Ectodermal cell (in vitro differentiated cells): Measurements from ENCODE around the gene TDRD3. TPM values are rescaled to one million over a fixed set of nuclear protein-coding genes. Genes with fewer than 3 reads are reported as not detected.

ENCODE experiments used
- H3K27ac ChIP-seq: 2 replicates; pipeline ENCODE4 v1.7.0; 2013; ENCODE audit warnings: mild to moderate bottlenecking, low read depth, low read length; ENCODE audit not compliant: insufficient read depth, poor library complexity, severe bottlenecking
- H3K27me3 ChIP-seq: 2 replicates; pipeline ENCODE4 v1.7.0; 2013; ENCODE audit warnings: mild to moderate bottlenecking, low read length; ENCODE audit not compliant: insufficient read depth, control insufficient read depth, poor library complexity, severe bottlenecking
- H3K36me3 ChIP-seq: one replicate; pipeline ENCODE4 v1.7.0; 2013; ENCODE audit warnings: low read length; ENCODE audit not compliant: control insufficient read depth, insufficient read depth
- H3K4me1 ChIP-seq: one replicate; pipeline ENCODE4 v1.7.0; 2013; ENCODE audit warnings: low read length; ENCODE audit not compliant: control insufficient read depth, insufficient read depth
- H3K4me3 ChIP-seq: 2 replicates; pipeline ENCODE4 v1.7.0; 2013; ENCODE audit warnings: low read depth, low read length, control low read depth; ENCODE audit not compliant: insufficient read depth
- H3K9me3 ChIP-seq: 2 replicates; pipeline ENCODE4 v1.7.0; 2013; ENCODE audit warnings: mild to moderate bottlenecking, low read length, moderate library complexity; ENCODE audit not compliant: control insufficient read depth
- WGBS, 2 experiments: methylation state at CpG; one replicate each; pipeline ENCODE4 v1.1.7; 2013; ENCODE audit warnings: missing lambda C conversion rate in 2 of 2; 5-methylcytosine and 5-hydroxymethylcytosine counted together
- polyA plus RNA-seq, 4 experiments: library from polyadenylated mRNA; stranded (reverse); fragments of 50-300 nt; gene quantifications; one replicate each; pipeline ENCODE4 v1.2.3, GENCODE V29; 2013

The TDRD3 gene
- polyA plus RNA-seq (2013, experiment 1 of 4): 24.5 TPM
- 25.0 TPM for polyA plus RNA-seq (2013, experiment 2 of 4)
- polyA plus RNA-seq (2013, experiment 3 of 4): 21.3 TPM
- 24.1 TPM for polyA plus RNA-seq (2013, experiment 4 of 4)

DNA sequence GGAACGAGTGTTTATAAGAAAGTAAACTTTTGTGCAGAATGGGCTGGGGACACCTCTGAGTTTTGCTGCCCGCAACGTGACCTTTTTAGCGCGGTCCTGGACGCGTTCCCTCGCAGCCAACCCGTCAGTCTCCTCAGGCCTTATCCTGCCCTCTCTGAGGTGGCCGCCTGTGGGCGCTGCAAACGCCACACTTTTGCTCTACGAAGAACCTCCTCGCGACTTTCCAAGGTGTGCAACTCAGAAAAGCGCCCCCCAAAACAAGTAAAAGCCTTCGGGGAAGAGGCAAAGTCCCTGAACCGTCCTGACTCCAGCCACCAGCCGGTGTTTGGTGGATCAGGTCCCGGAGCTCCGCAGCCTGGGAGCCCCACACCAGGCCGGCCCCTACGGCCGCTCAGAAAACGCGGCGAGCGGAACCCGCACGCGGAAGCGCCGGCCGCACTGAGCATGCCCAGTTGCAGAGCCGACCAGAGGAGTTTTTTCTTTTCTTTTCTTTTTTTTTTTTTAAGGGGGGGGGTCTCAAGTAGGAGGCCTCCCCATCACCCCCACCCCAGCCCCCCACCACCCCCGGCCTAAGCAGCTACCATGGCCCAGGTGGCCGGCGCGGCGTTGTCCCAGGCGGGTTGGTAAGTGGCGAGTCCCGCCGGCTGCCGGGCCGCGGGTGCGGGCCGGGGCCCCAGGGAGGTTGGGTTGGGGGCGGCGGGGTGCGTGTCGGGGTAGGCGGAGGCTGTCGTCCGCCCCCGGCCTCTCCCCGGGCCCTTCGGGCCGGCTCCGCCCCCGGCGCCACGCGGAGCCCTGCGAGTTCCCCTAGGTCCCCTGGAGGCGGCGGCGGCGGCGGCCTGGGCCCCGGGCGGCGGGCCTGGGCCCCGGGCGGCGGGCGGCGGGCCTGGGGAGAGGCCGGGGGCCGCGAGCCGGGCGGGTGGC lies at the start of gene TDRD3:
TDRD3 (plus strand) TSS at position 438 of the 921 bp plus-strand sequence; CDS start at position 583, 145 bp downstream.
- H3K9me3 ChIP-seq: no peaks in the 10 kb centered on the region
- H3K36me3 ChIP-seq: no peaks in the 10 kb centered on the region
- H3K27me3 ChIP-seq: no peaks in the 10 kb centered on the region
- WGBS, 2 experiments: 0% methylated on average over 82 of the region's 84 CpGs
- H3K27ac ChIP-seq: peak within 1 kb of the TSS; percentile 93
- peaks cover 7% of the 10 kb centered on the region for H3K4me1 ChIP-seq
- peak within 1 kb of the TSS; percentile 73 for H3K4me3 ChIP-seq

DNA sequence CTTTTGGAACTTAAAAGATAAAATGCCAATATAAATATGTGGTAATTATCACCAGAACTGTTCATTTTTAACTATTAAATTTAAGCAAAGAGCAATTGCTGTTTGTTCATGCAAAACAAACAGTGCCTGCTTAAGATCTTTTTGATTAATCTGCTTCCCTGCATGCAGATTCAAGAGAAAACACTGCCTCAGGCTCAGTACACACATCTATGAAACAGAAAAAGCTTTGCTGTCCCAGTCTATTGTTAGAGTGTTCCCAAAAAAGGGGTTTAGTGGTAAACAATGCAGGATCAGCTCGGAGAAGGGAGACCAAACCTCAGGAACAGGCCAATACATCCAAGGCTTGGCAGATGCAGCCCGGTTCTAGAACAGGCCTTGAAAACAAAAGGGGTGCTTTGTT lies 49.3 kb upstream of the TDRD3 start:
- no peaks in the 10 kb centered on the region for H3K27me3 ChIP-seq
- no peaks in the 10 kb centered on the region for H3K4me1 ChIP-seq
- no peaks in the 10 kb centered on the region for H3K36me3 ChIP-seq
- 58 to 73% methylated on average over 2 of the region's 2 CpGs for WGBS, 2 experiments
- no peak overlapping the region for H3K27ac ChIP-seq
- H3K9me3 ChIP-seq: no peaks in the 10 kb centered on the region
- H3K4me3 ChIP-seq: no peak overlapping the region

DNA sequence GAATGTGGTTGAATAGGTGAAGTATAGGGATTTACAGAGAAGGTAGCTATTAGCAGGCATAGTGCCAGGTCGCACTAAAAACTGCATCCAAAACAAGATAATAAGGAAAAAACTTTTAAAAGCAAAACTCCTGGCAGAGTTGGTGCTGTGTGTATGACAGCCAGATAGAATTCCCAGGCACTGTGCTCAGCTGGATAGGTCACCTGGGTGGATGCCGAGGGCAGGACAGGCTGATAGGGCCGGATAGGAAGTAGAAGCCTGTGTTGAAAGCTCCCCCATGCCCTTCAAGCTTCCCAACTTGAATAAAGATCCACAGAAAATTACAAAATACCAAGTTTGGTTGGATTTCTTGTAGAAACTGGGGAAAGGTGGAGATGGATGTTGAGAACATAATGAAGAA lies 48.9 kb upstream of the TDRD3 start:
- Histone ChIP-seq H3K27ac (no peak overlapping the region), H3K4me3 (no peak overlapping the region), H3K36me3 (no peaks in the 10 kb centered on the region), H3K27me3 (no peaks in the 10 kb centered on the region), H3K9me3 (no peaks in the 10 kb centered on the region), H3K4me1 (no peaks in the 10 kb centered on the region)
- 61 to 64% methylated on average over 3 of the region's 3 CpGs for WGBS, 2 experiments

DNA sequence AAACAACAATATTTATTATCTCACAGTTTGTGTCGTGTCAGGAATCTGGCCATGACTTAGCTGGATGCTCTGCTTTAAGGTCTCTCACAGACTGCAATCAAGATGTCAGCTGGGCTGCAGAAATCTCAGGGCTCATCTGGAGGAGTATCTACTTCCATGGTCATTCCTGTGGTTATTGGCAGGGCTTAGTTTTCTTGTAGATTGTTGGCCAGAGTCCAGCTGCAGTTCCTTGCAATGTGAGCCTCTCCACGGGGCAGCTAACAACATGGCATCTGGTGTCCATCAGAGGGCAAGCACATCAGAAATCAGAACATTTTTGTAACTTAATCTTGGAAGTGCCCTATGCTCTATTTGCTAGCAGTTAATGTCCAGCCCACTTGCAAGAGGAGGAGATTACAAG lies 45.7 kb upstream of the TDRD3 start:
- H3K27me3 ChIP-seq: no peaks in the 10 kb centered on the region
- no peak overlapping the region for H3K27ac ChIP-seq
- H3K4me1 ChIP-seq: no peaks in the 10 kb centered on the region
- no peaks in the 10 kb centered on the region for H3K36me3 ChIP-seq
- H3K9me3 ChIP-seq: no peaks in the 10 kb centered on the region
- H3K4me3 ChIP-seq: no peak overlapping the region
- 93 to 94% methylated on average over 2 of the region's 2 CpGs for WGBS, 2 experiments

DNA sequence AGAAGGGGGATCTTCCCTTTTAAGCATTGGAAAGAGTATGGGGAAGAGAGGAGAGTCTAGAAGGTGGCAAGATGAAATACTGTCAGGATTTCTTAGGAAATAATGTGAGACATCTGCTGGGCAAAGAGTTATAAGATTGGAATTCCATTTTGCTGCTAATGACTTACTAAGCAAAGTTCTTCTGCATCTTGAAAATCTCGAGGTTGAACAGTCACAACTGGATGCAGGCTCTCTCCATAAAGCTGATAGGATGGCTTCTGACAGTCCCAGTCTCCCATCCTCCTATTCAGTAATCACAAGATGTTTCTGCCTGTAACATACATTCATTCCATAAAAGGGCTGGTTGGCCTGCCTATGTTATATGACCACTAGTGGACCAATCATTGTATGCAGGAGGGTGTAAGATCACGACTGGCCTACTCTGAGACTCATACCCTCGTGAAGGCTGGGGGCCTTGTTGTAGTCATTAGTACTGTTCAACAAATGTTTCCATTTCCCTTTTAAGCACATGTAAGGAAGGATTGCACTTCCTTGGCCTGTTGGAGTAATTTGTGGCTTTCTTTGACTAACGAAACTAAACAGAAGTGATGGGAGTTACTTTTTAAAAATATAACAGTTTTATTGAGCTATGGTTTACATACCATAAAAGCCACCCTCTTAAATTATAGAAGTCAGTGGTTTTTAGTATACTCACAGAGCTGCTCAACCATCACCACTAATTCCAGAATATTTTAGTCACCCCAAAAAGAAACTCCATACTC lies 45.0 kb upstream of the TDRD3 start:
- 89 to 93% methylated on average over 3 of the region's 4 CpGs for WGBS, 2 experiments
- Histone ChIP-seq H3K27ac (no peak overlapping the region), H3K27me3 (no peaks in the 10 kb centered on the region), H3K36me3 (no peaks in the 10 kb centered on the region), H3K9me3 (no peaks in the 10 kb centered on the region), H3K4me1 (no peaks in the 10 kb centered on the region), H3K4me3 (no peak overlapping the region)

DNA sequence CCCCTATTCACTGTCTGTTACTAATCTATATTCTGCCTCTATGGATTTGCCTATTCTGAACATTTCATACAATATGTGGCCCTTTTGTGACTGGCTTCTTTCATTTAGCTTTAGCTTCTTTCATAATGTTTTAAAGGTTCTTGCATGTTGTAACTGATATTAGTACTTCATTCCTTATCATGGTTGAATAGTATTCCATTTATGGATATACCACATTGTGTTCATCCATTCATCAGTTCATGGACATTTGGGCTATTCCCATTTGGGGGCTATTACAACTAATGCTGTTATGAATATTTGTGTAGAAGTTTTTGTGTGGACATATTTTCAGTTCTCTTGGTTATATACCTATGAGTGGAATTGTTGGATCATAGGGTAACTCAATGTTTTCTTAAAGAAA lies 44.4 kb upstream of the TDRD3 start:
- Histone ChIP-seq H3K4me1 (no peaks in the 10 kb centered on the region), H3K4me3 (no peak overlapping the region), H3K9me3 (no peaks in the 10 kb centered on the region)

DNA sequence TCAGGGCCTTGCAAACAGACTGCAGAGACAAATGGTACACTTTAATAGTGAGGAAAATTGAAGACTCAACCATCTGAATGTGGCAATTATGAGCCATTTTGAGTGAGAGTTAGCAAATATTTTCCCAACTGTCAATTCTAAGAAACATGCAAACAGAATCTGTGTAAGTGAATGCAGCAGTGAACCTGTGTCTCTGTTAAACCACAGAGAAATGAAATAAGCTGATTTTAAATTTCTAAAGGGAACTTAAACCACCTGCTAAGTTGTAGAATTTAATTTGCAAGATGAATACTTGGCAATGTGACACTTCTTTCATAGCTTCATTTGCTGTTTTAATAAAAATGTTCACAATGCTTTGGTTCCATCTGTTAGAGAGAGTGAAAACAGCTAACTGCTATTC lies 42.0 kb upstream of the TDRD3 start:
- H3K4me1 ChIP-seq: no peaks in the 10 kb centered on the region
- H3K9me3 ChIP-seq: no peaks in the 10 kb centered on the region
- H3K4me3 ChIP-seq: no peak overlapping the region
- no peak overlapping the region for H3K27ac ChIP-seq
- no peaks in the 10 kb centered on the region for H3K27me3 ChIP-seq
- no peaks in the 10 kb centered on the region for H3K36me3 ChIP-seq

More for the DNA sequence above, 44.4 kb upstream of the TDRD3 start:
- H3K36me3 ChIP-seq: no peaks in the 10 kb centered on the region
- no peak overlapping the region for H3K27ac ChIP-seq
- H3K27me3 ChIP-seq: no peaks in the 10 kb centered on the region

DNA sequence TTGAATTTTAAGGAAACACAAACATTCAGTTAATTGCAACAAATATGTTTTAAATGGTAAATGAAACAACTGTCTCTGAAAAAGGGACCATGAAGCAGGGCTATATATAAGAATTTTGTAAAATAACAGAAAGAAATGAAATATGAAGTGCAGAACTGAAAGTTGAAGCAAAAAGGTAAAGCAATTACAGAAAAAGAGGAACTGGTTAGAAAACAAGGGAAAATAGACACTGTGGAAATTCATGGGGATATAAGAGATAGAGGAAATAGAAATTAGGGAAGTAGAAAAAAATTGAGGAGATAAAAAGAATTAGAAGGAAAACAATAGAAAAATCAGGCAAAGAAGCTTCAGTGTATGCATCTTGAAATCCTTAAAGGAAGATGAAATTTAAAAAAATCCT lies 40.0 kb upstream of the TDRD3 start:
- Histone ChIP-seq H3K36me3 (no peaks in the 10 kb centered on the region), H3K4me1 (no peaks in the 10 kb centered on the region), H3K27ac (no peak overlapping the region), H3K27me3 (no peaks in the 10 kb centered on the region), H3K9me3 (no peaks in the 10 kb centered on the region), H3K4me3 (no peak overlapping the region)

DNA sequence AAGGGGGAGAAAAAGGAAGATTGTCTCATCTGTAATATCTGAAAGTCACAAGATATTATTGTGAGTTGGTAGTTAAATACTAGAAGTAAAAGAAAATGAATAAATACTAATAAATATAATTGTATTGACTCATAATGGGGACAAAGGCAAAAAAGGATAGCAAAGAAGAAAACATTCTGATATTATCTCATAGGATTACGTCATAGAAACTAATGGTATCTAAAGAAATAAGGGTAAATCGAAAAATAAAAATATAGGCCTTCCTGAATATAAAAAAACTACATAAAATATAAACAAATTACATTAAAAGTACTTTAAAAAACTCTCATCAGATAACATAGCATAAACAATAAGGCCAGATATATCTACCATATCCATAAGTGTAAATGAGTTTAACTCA lies 38.6 kb upstream of the TDRD3 start:
- H3K4me3 ChIP-seq: no peak overlapping the region
- no peaks in the 10 kb centered on the region for H3K36me3 ChIP-seq
- no peaks in the 10 kb centered on the region for H3K4me1 ChIP-seq
- no peaks in the 10 kb centered on the region for H3K27me3 ChIP-seq
- no peak overlapping the region for H3K27ac ChIP-seq
- WGBS, 2 experiments: 100% methylated on average over 1 of the region's 2 CpGs; no CpG with 5 or more reads in 1 of the 2 experiments
- no peaks in the 10 kb centered on the region for H3K9me3 ChIP-seq

DNA sequence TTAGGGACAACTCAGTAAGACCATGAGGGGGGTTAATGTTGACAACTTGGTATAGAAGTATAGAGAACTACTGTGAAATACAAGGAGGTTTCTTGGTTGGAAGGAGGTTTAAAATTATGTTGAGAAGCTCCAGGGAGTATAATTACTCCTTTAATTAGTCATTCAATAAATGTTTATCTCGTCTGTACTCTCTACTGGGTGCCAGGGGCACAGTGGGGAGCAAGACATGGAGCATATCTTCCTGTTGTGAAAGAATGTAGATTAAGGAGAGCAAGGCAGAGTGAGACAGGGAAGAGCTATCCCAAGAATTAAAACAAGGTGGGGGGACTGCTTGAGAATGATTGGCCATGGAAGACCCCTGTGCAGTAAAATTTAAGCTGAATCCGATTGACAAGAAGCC lies 33.7 kb upstream of the TDRD3 start:
- Histone ChIP-seq H3K27me3 (no peaks in the 10 kb centered on the region), H3K36me3 (no peaks in the 10 kb centered on the region), H3K4me3 (no peak overlapping the region), H3K4me1 (no peaks in the 10 kb centered on the region), H3K27ac (no peak overlapping the region), H3K9me3 (no peaks in the 10 kb centered on the region)
- WGBS, 2 experiments: 66 to 91% methylated on average over 2 of the region's 2 CpGs
